DND-41 (cell line): ENCODE measurements around the gene F2RL3.

Source experiments
- ATAC-seq: fragments of 200-7000 bp; cut with Tn5 transposase; 3 replicates; pipeline ENCODE4 v1.9.1; 2021; ENCODE audit warnings: low read depth; ENCODE audit not compliant: insufficient read depth
- DNase-seq: peaks from one replicate; pipeline ENCODE4 v3.0.0-alpha.2; 2020
- H2AFZ ChIP-seq: 2 replicates; pipeline ENCODE4 v1.6.0; 2012; ENCODE audit warnings: low read depth, low read length
- H3K27ac ChIP-seq: 2 replicates; pipeline ENCODE4 v1.5.1; 2012; ENCODE audit warnings: low read length, inconsistent platforms
- H3K27me3 ChIP-seq: fragments of 200-600 bp; sonication (generic); 2 replicates; pipeline ENCODE4 v1.6.0; 2012; ENCODE audit warnings: low read length, mild to moderate bottlenecking, inconsistent platforms; ENCODE audit not compliant: insufficient read depth, poor library complexity
- H3K36me3 ChIP-seq: 2 replicates; pipeline ENCODE4 v1.5.1; 2012; ENCODE audit warnings: low read length, inconsistent platforms; ENCODE audit not compliant: insufficient read depth
- H3K4me1 ChIP-seq: 2 replicates; pipeline ENCODE4 v1.5.1; 2012; ENCODE audit warnings: mild to moderate bottlenecking, low read length; ENCODE audit not compliant: insufficient read depth
- H3K4me2 ChIP-seq: 2 replicates; pipeline ENCODE4 v1.6.0; 2012; ENCODE audit warnings: mild to moderate bottlenecking, moderate library complexity, low read length, inconsistent platforms; ENCODE audit not compliant: insufficient read depth
- H3K4me3 ChIP-seq, 2 experiments: fragments of 200-600 bp in 1 of 2; shearing (Covaris generic) in 1 of 2; 2 replicates each; pipeline ENCODE4 v1.5.1; 2012 to 2016; ENCODE audit warnings: inconsistent platforms in 2 of 2, low read length in 2 of 2, mild to moderate bottlenecking in 2 of 2, low read depth in 1 of 2, moderate library complexity in 1 of 2
- H3K79me2 ChIP-seq: 2 replicates; pipeline ENCODE4 v1.6.0; 2012; ENCODE audit warnings: low read length, inconsistent platforms; ENCODE audit not compliant: insufficient read depth
- H3K9ac ChIP-seq: 2 replicates; pipeline ENCODE4 v1.6.0; 2012; ENCODE audit warnings: low read depth, mild to moderate bottlenecking, inconsistent platforms, low read length, moderate library complexity
- H3K9me3 ChIP-seq: 2 replicates; pipeline ENCODE4 v1.5.1; 2012; ENCODE audit warnings: low read length, moderate library complexity, mild to moderate bottlenecking, inconsistent platforms; ENCODE audit not compliant: insufficient read depth, severe bottlenecking
- H4K20me1 ChIP-seq: 2 replicates; pipeline ENCODE4 v1.6.0; 2012; ENCODE audit warnings: low read length; ENCODE audit not compliant: insufficient read depth
- CTCF ChIP-seq: IDR thresholded peaks from 2 replicates; pipeline ENCODE4 v1.5.1; 2012; ENCODE audit warnings: borderline replicate concordance, low read length, moderate library complexity, mild to moderate bottlenecking; ENCODE audit not compliant: poor library complexity, severe bottlenecking; ENCODE audit errors: extremely low read depth
- EZH2 ChIP-seq: IDR thresholded peaks from 3 replicates; pipeline ENCODE4 v1.6.1; 2012; ENCODE audit warnings: borderline replicate concordance, low read depth, mild to moderate bottlenecking, moderate library complexity, low read length, inconsistent platforms; ENCODE audit not compliant: severe bottlenecking

Gene F2RL3

GRCh38 chr19:16888629-16889365, at the start of gene F2RL3:
Gene F2RL3 (plus strand): TSS chr19:16888999. CDS start chr19:16889190, 191 bp downstream.
- no peaks in the 10 kb centered on the region for H3K36me3 ChIP-seq
- no peaks in the 10 kb centered on the region for H3K27me3 ChIP-seq
- no peaks in the 10 kb centered on the region for H3K79me2 ChIP-seq
- no peaks in the 10 kb centered on the region for H3K4me1 ChIP-seq
- no peak within 1 kb of the TSS for H3K4me2 ChIP-seq
- no peaks in the 10 kb centered on the region for H4K20me1 ChIP-seq
- no peak within 1 kb of the TSS for H3K9ac ChIP-seq
- H2AFZ ChIP-seq, result no peak within 1 kb of the TSS
- ATAC-seq (no peak), DNase-seq (no peak)
- H3K27ac ChIP-seq, result no peak within 1 kb of the TSS
- no peak within 1 kb of the TSS for H3K4me3 ChIP-seq
- TF ChIP-seq CTCF (no peak), EZH2 (no peak)
- no peaks in the 10 kb centered on the region for H3K9me3 ChIP-seq

- no peak for TF ChIP-seq EZH2
- TF ChIP-seq CTCF, result no peak
- Histone ChIP-seq H3K4me1 (no peaks in the 10 kb centered on the region), H3K4me3 (no peak overlapping the region), H3K9me3 (no peaks in the 10 kb centered on the region), H3K79me2 (peaks cover 15% of the 10 kb centered on the region; the same call in 1 of the 2 replicates), H3K27ac (no peak overlapping the region), H2AFZ (no peak overlapping the region), H3K27me3 (no peaks in the 10 kb centered on the region), H3K9ac (no peak overlapping the region), H4K20me1 (peaks cover 15% of the 10 kb centered on the region), H3K36me3 (peaks cover 89% of the 10 kb centered on the region), H3K4me2 (no peak overlapping the region)
- ATAC-seq (no peak), DNase-seq (no peak)
Measured at GRCh38 chr19:16841391-16841926, 47.3 kb upstream of the F2RL3 start.

GRCh38 chr19:16846901-16847300, 41.9 kb upstream of the F2RL3 start:
- Histone ChIP-seq H4K20me1 (0 out of 2 replicates have a peak, but pooled peaks cover 2% of the 10 kb centered on the region), H3K27ac (no peak overlapping the region), H3K9ac (no peak overlapping the region), H2AFZ (no peak overlapping the region), H3K9me3 (no peaks in the 10 kb centered on the region), H3K4me1 (no peaks in the 10 kb centered on the region), H3K27me3 (no peaks in the 10 kb centered on the region), H3K4me2 (no peak overlapping the region), H3K4me3 (no peak overlapping the region), H3K79me2 (0 out of 2 replicates have a peak, but pooled peaks cover 2% of the 10 kb centered on the region), H3K36me3 (peaks cover 94% of the 10 kb centered on the region)
- no peak for ATAC-seq
- TF ChIP-seq CTCF (no peak), EZH2 (no peak)
- no peak for DNase-seq
